HepG2 (cell line): Measurements from ENCODE around the gene PPIL6. TPM values are rescaled to one million over a fixed set of nuclear protein-coding genes. Genes with fewer than 3 reads are reported as not detected.

Experiments used
- ARNT ChIP-seq: fragments of 450-650 bp; IDR thresholded peaks from 2 replicates; pipeline ENCODE4 v1.6.1; 2017
- CCAR2 ChIP-seq: fragments of 200-400 bp; formaldehyde crosslinking; optimal IDR thresholded peaks from 2 replicates; pipeline ENCODE3; 2018; ENCODE audit warnings: low read depth, mild to moderate bottlenecking, low read length, moderate library complexity
- FOXK1 ChIP-seq: sonication (generic); formaldehyde crosslinking; IDR thresholded peaks from 2 replicates; pipeline ENCODE4 v1.4.0; 2020; ENCODE audit warnings: low read depth, missing genetic modification reagents, borderline replicate concordance
- HES4 ChIP-seq: sonication (generic); formaldehyde crosslinking; IDR thresholded peaks from 2 replicates; pipeline ENCODE4 v1.9.0; 2021; ENCODE audit warnings: mild to moderate bottlenecking, missing genetic modification reagents, borderline replicate concordance
- HNRNPLL ChIP-seq: fragments of 200-400 bp; formaldehyde crosslinking; IDR thresholded peaks from 2 replicates; pipeline ENCODE4 v1.6.1; 2017; ENCODE audit warnings: mild to moderate bottlenecking, low read depth, low read length; ENCODE audit not compliant: poor library complexity, severe bottlenecking
- IKZF1 ChIP-seq: fragments of 450-650 bp; IDR thresholded peaks from 2 replicates; pipeline ENCODE4 v1.7.1; 2016
- KAT8 ChIP-seq: IDR thresholded peaks from 2 replicates; pipeline ENCODE4 v1.6.1; 2016; ENCODE audit warnings: missing genetic modification reagents, missing compliant biosample characterization
- KDM3A ChIP-seq: IDR thresholded peaks from 2 replicates; pipeline ENCODE4 v1.6.1; 2018; ENCODE audit warnings: low read depth, missing compliant biosample characterization
- MBD4 ChIP-seq: IDR thresholded peaks from 2 replicates; pipeline ENCODE4 v1.6.1; 2012; ENCODE audit warnings: low read length, inconsistent platforms, borderline replicate concordance
- MTF2 ChIP-seq: sonication (generic); formaldehyde crosslinking; IDR thresholded peaks from 2 replicates; pipeline ENCODE4 v1.5.0; 2020; ENCODE audit warnings: missing genetic modification reagents, borderline replicate concordance
- MZF1 ChIP-seq: sonication (generic); formaldehyde crosslinking; IDR thresholded peaks from 2 replicates; pipeline ENCODE4 v1.8.1; 2023; ENCODE audit warnings: mild to moderate bottlenecking, missing genetic modification reagents, borderline replicate concordance
- NCOA1 ChIP-seq: sonication (generic); formaldehyde crosslinking; IDR thresholded peaks from 2 replicates; pipeline ENCODE4 v1.9.0; 2021; ENCODE audit warnings: missing genetic modification reagents
- REL ChIP-seq: sonication (generic); formaldehyde crosslinking; conservative IDR thresholded peaks from 2 replicates; pipeline ENCODE4 v1.8.0; 2022; ENCODE audit warnings: mild to moderate bottlenecking, missing genetic modification reagents, moderate library complexity
- SALL1 ChIP-seq: sonication (generic); formaldehyde crosslinking; IDR thresholded peaks from 2 replicates; pipeline ENCODE4 v1.8.0; 2022; ENCODE audit warnings: mild to moderate bottlenecking, missing genetic modification reagents
- SMAD9 ChIP-seq: sonication (generic); formaldehyde crosslinking; IDR thresholded peaks from 2 replicates; pipeline ENCODE4 v1.5.1; 2020; ENCODE audit warnings: mild to moderate bottlenecking, missing genetic modification reagents
- SMYD3 ChIP-seq: sonication (generic); formaldehyde crosslinking; IDR thresholded peaks from 2 replicates; pipeline ENCODE4 v1.8.1; 2023; ENCODE audit warnings: mild to moderate bottlenecking, missing genetic modification reagents
- TAF1 ChIP-seq: sonication (generic); formaldehyde crosslinking; IDR thresholded peaks from 2 replicates; pipeline ENCODE4 v1.4.0; 2020; ENCODE audit warnings: missing genetic modification reagents
- TBP ChIP-seq: sonication (generic); formaldehyde crosslinking; IDR thresholded peaks from 2 replicates; pipeline ENCODE4 v1.5.0; 2020; ENCODE audit warnings: missing genetic modification reagents
- TCF7 ChIP-seq: sonication (generic); IDR thresholded peaks from 2 replicates; pipeline ENCODE4 v1.6.1; 2016; ENCODE audit warnings: antibody characterized with exemption, low read depth
- ZBTB38 ChIP-seq: sonication (generic); formaldehyde crosslinking; IDR thresholded peaks from 2 replicates; pipeline ENCODE4 v1.5.1; 2020; ENCODE audit warnings: mild to moderate bottlenecking, missing genetic modification reagents
- ZNF737 ChIP-seq: sonication (generic); formaldehyde crosslinking; IDR thresholded peaks from 2 replicates; pipeline ENCODE4 v1.5.0; 2020; ENCODE audit warnings: missing genetic modification reagents, mild to moderate bottlenecking, borderline replicate concordance
- polyA plus RNA-seq, 8 experiments: library from polyadenylated mRNA; depleted of rRNA in 3 of 8; stranded (reverse) in 7 of 8; unstranded in 1 of 8; fragments of >200 nt; fragmentation: Illumina TruSeq in 4 of 8; extraction: Trizol in 4 of 8; gene quantifications; 2 replicates each; pipeline versions ENCODE4 v1.2.1 to v1.2.3, GENCODE V29; 2011 to 2016; ENCODE audit warnings: low read depth in 4 of 8, missing spikeins in 1 of 8, mixed read lengths in 1 of 8; ENCODE audit not compliant: insufficient read depth in 1 of 8
- total RNA-seq, 5 experiments: library from RNA; depleted of rRNA; stranded (reverse); fragments of >200 nt; fragmentation: Illumina TruSeq; extraction: Trizol; gene quantifications; 2 replicates each; pipeline ENCODE4 v1.2.3, GENCODE V29; 2016; ENCODE audit warnings: low read depth in 1 of 5
- TF ChIP-seq, protein P1 (sequence below): sonication (generic); formaldehyde crosslinking; IDR thresholded peaks from 2 replicates; pipeline ENCODE4 v1.5.0; 2020; ENCODE audit warnings: mild to moderate bottlenecking, missing genetic modification reagents, borderline replicate concordance
- TF ChIP-seq, protein P2 (sequence below): IDR thresholded peaks from 2 replicates; pipeline ENCODE4 v1.6.1; 2012; ENCODE audit warnings: inconsistent platforms
- TF ChIP-seq, protein P3 (sequence below): sonication (generic); formaldehyde crosslinking; IDR thresholded peaks from 2 replicates; pipeline ENCODE4 v1.5.0; 2020; ENCODE audit warnings: missing genetic modification reagents, mild to moderate bottlenecking, borderline replicate concordance
- TF ChIP-seq, protein P4 (sequence below): sonication (generic); formaldehyde crosslinking; IDR thresholded peaks from 2 replicates; pipeline ENCODE4 v1.4.0; 2020; ENCODE audit warnings: missing genetic modification reagents

Gene PPIL6
- total and polyA plus RNA-seq, 2 of the 13 experiments (the other 11 are each of a cell fraction or from before 2014, with no cell fraction given) = 0.22 to 0.46 TPM

DNA sequence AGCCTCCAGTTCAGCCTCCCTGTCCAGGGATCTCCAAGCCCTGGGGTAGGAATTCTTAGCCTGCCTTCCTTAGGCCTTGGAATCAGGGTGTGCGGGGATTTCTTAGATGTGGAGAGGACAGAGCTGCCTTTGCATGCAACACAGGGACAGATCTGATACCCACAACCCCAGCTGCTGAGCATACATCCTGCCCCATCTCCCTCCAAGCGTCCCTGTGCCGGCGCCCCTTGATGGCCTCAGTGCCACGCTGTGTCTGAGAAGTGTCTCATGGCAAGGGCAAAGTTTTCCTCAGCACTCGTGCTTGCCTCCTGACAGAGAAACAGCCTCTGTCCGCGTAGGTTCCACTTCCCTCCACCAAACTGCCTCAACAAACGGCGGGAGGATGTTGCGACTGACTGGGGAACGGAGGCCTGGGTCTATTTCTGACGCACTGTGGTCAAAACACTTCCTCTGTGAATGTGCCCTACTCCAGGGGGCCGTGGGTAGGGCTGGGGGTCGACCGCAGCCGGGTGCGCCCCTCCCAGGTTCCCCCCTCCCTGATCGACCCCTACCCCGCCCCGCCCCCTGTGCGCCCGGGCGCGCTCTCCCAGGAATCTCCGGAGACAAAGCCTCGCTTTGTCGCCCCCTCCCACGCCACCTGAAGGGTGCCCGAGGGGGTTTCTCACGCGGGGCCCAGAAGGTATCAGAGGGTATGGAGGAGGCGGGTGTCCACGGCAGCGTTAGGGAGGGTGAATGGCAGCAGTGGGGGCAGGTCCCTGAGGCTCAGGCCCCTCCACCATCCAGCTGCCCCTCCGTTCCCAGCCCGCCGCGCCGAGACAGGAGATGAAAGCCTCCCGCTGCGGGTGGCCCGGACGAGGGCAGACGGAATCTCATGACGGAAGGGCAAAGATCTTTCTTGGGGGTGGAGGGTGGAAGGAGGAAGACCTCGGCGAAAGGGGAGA is 14.3 kb upstream of the PPIL6 start (continued):
- TF ChIP-seq, protein P1, sequence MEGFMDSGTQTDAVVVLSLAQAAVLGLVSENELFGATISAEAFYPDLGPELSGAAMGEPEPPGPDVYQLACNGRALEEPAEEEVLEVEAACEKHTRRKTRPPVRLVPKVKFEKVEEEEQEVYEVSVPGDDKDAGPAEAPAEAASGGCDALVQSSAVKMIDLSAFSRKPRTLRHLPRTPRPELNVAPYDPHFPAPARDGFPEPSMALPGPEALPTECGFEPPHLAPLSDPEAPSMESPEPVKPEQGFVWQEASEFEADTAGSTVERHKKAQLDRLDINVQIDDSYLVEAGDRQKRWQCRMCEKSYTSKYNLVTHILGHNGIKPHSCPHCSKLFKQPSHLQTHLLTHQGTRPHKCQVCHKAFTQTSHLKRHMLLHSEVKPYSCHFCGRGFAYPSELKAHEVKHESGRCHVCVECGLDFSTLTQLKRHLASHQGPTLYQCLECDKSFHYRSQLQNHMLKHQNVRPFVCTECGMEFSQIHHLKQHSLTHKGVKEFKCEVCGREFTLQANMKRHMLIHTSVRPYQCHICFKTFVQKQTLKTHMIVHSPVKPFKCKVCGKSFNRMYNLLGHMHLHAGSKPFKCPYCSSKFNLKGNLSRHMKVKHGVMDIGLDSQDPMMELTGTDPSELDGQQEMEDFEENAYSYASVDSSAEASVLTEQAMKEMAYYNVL (CRISPR knock-in tag) = peak; percentile 46; the same call in 1 of the 2 replicates
- TF ChIP-seq TAF1 (CRISPR knock-in tag) (no peak), KAT8 (CRISPR knock-in tag) (no peak), ZBTB38 (CRISPR knock-in tag) (0 out of 2 replicates have a peak, but pooled peaks have one; percentile 46), HNRNPLL (peak; percentile 13), MTF2 (no peak), SALL1 (CRISPR knock-in tag) (no peak), KDM3A (CRISPR knock-in tag) (0 out of 2 replicates have a peak, but pooled peaks have one; percentile 0), HES4 (CRISPR knock-in tag) (no peak), CCAR2 (no peak), SMAD9 (CRISPR knock-in tag) (0 out of 2 replicates have a peak, but pooled peaks have one; percentile 16), MBD4 (no peak), TBP (CRISPR knock-in tag) (no peak), TCF7 (0 out of 2 replicates have a peak, but pooled peaks have one; percentile 51), MZF1 (CRISPR knock-in tag) (no peak), NCOA1 (CRISPR knock-in tag) (no peak), SMYD3 (CRISPR knock-in tag) (no peak), ZNF737 (CRISPR knock-in tag) (no peak), ARNT (no peak), IKZF1 (no peak), FOXK1 (no peak), REL (CRISPR knock-in tag) (no peak)
- TF ChIP-seq, protein P2, sequence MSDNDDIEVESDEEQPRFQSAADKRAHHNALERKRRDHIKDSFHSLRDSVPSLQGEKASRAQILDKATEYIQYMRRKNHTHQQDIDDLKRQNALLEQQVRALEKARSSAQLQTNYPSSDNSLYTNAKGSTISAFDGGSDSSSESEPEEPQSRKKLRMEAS = peak; percentile 32; the same call in 1 of the 2 replicates
- TF ChIP-seq, protein P3, sequence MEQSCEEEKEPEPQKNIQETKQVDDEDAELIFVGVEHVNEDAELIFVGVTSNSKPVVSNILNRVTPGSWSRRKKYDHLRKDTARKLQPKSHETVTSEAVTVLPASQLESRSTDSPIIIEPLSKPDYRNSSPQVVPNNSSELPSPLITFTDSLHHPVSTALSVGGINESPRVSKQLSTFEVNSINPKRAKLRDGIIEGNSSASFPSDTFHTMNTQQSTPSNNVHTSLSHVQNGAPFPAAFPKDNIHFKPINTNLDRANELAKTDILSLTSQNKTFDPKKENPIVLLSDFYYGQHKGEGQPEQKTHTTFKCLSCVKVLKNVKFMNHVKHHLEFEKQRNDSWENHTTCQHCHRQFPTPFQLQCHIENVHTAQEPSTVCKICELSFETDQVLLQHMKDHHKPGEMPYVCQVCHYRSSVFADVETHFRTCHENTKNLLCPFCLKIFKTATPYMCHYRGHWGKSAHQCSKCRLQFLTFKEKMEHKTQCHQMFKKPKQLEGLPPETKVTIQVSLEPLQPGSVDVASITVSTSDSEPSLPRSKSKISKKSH (CRISPR knock-in tag) = 0 out of 2 replicates have a peak, but pooled peaks have one; percentile 36
- TF ChIP-seq, protein P4, sequence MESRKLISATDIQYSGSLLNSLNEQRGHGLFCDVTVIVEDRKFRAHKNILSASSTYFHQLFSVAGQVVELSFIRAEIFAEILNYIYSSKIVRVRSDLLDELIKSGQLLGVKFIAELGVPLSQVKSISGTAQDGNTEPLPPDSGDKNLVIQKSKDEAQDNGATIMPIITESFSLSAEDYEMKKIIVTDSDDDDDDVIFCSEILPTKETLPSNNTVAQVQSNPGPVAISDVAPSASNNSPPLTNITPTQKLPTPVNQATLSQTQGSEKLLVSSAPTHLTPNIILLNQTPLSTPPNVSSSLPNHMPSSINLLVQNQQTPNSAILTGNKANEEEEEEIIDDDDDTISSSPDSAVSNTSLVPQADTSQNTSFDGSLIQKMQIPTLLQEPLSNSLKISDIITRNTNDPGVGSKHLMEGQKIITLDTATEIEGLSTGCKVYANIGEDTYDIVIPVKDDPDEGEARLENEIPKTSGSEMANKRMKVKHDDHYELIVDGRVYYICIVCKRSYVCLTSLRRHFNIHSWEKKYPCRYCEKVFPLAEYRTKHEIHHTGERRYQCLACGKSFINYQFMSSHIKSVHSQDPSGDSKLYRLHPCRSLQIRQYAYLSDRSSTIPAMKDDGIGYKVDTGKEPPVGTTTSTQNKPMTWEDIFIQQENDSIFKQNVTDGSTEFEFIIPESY (CRISPR knock-in tag) = peak; percentile 73; the same call in 1 of the 2 replicates
